ENCODE measurements around the gene SSH2.
"Not testable (repeated sequence)": the region's sequence is repeated elsewhere in the genome, so short reads cannot be mapped to it uniquely, and the experiment has no call there.

Gene SSH2

GRCh38 chr17:29870836-29871465, 59.1 kb downstream of the SSH2 start:
- no peak for DNase-seq (ENCODE audit: low spot score)

DNA sequence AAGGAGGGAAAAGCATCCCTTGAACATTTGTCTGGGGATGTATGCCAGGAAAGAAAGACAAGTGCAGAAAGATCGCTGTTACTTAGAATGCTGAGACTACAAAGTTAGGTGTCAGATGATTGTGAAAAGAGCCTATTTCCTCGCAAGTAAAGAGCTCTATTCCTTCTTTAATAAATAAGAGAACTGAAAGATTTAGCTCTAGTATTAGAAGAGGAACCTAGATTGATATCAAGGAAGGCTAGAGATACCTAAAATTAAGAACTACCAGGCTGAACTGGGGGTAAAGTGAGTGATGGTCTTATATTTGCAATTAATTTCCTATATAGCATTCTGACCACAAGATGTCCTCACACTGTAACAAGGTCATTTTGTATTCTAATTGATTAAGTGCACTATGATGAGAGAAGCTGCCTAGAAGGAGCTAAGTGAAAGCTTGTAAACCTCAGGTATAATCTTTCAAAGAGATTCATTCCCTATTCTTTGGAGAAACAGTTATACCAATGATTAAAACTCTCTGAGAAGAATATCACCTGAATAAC, 62.3 kb downstream of the SSH2 start:
- DNase-seq (ENCODE audit: low spot score) = no peak
- TF ChIP-seq, protein P1, sequence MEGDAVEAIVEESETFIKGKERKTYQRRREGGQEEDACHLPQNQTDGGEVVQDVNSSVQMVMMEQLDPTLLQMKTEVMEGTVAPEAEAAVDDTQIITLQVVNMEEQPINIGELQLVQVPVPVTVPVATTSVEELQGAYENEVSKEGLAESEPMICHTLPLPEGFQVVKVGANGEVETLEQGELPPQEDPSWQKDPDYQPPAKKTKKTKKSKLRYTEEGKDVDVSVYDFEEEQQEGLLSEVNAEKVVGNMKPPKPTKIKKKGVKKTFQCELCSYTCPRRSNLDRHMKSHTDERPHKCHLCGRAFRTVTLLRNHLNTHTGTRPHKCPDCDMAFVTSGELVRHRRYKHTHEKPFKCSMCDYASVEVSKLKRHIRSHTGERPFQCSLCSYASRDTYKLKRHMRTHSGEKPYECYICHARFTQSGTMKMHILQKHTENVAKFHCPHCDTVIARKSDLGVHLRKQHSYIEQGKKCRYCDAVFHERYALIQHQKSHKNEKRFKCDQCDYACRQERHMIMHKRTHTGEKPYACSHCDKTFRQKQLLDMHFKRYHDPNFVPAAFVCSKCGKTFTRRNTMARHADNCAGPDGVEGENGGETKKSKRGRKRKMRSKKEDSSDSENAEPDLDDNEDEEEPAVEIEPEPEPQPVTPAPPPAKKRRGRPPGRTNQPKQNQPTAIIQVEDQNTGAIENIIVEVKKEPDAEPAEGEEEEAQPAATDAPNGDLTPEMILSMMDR (IDR thresholded peaks at IDR 0.05; ENCODE audit: extremely low read depth, missing control alignments) = no peak

More at GRCh38 chr17:29870836-29871465, 59.1 kb downstream of the SSH2 start:
- TF ChIP-seq, protein P1 (IDR thresholded peaks at IDR 0.05; ENCODE audit: extremely low read depth, missing control alignments) = no peak

- no peak for DNase-seq (ENCODE audit: low spot score)
- TF ChIP-seq, protein P1 (IDR thresholded peaks at IDR 0.05; ENCODE audit: extremely low read depth, missing control alignments) = no peak
Observed at GRCh38 chr17:29866746-29867404, 63.2 kb downstream of the SSH2 start.

GRCh38 chr17:29864615-29865014, 65.4 kb downstream of the SSH2 start:
- no peak for DNase-seq (ENCODE audit: low spot score)

DNA sequence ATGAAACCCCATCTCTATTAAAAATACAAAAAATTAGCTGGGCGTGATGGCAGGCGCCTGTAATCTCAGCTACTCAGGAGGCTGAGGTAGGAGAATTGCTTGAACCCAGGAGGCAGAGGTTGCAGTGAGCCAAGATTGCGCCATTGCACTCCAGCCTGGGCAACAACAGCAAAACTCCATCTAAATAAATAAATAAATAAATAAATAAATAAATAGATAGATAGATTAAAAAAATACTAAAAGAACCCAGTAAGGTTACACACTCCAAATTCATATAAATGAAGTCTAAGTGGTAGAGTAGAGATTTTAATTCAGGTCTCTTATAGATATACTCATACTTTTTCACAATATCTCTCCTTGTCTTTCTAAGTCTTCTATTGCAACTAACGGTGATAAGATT, 65.9 kb downstream of the SSH2 start:
- DNase-seq (ENCODE audit: low spot score) = not testable (repeated sequence)

More at GRCh38 chr17:29864615-29865014, 65.4 kb downstream of the SSH2 start:
- TF ChIP-seq, protein P1 (IDR thresholded peaks at IDR 0.05; ENCODE audit: extremely low read depth, missing control alignments) = no peak

- TF ChIP-seq, protein P1 (IDR thresholded peaks at IDR 0.05; ENCODE audit: extremely low read depth, missing control alignments) = no peak
- no peak for DNase-seq (ENCODE audit: low spot score)
Observed at GRCh38 chr17:29862951-29863350, 67.1 kb downstream of the SSH2 start.

GRCh38 chr17:29862127-29862526, 67.9 kb downstream of the SSH2 start:
- DNase-seq (ENCODE audit: low spot score) = no peak
- TF ChIP-seq, protein P1 (IDR thresholded peaks at IDR 0.05; ENCODE audit: extremely low read depth, missing control alignments) = no peak

DNA sequence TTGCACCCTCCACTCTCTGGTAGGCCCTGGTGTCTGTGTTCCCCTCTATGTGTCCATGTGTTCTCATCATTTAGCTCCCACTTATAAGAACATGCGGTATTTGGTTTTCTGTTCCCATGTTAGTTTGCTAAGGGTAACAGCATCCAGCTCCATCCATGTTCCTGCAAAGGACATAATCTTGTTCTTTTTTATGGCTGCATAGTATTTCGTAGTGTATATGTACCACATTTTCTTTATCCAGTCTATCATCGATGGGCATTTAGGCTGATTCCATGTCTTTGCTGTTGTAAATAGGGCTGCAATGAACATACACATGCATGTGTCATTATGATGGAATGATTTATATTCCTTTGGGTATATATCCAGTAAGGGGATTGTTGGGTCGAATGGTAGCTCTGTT, 70.6 kb downstream of the SSH2 start:
- not testable (repeated sequence) for DNase-seq (ENCODE audit: low spot score)

Data from GM20000 (cell line).